ENCODE results near the gene HSDL2.
A peak's percentile ranks its signal among the peaks of the same experiment; 100 is the strongest.
"Not testable (repeated sequence)": the region's sequence is repeated elsewhere in the genome, so short reads cannot be mapped to it uniquely, and the experiment has no call there.

The HSDL2 gene

DNA sequence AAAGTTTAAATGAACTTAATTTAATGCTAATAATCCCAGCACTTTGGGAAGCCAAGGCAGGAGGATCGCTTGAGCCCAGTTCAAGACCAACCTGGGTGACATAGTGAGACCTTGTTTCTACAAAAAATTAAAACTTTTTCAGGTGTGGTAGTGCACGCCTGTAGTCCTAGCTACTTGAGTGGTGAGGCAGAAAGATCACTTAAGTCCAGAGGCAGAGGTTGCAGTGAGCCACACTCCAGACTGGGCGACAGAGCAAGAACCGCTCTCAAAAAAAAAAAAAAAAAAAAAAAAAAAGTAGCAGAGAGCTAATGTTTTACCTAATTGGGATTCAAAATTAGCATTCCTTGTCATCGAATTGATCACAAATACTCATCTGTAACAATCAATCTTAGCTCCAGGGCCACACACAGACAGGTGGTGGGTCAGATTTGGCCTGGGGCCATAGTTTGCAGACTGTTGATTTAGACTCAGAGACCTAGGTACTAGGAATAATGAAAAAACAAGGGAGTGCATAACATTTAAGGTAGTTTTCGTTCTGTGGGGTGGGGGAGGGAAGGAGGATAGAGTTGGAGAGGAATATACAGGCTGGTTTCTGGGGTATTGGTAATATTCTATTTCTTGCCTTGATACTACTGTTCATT lies 21.4 kb downstream of the HSDL2 start:
- no peak for DNase-seq

DNA sequence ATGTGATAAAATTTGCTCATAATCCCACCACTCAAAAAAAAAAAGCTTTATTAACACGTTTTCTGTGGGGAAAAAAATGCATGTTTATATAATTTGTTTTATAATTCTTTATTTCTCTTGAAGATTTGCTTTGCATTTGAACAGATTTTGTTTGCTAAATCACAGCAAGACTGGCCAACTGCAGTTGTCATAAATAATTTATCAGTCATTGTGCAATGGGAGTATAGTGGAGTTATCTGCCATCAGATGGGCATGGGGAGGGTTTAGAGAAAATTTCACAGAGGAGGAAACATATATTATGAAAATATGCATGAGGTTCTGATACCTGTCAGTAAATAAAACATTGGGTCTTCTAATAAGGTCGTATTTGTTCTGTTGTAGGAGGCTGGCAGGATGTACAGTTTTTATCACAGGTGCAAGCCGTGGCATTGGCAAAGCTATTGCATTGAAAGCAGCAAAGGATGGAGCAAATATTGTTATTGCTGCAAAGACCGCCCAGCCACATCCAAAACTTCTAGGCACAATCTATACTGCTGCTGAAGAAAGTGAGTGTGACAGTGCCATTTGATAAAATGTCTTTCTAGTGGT lies 23.8 kb downstream of the HSDL2 start:
- no peak for DNase-seq

DNA sequence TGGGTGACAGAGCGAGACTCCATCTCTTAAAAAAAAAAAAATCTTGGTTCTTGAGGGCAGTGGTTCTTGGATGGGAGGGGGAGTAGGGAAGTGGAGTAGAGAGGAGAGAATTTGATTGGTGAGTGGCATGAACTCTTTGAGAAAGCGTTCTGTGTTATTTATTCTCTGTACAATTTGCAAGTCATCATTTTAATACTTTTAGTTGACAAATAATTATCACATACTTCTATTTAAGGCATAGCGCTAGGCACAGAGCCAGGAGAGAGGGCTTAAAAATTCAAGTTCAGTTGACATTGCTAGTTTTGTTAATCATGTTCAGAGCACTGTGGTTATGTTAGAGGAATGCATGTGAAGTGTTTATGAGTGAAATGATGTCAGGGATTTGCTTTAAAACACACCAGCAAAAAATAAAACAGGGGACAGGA lies 24.6 kb downstream of the HSDL2 start:
- no peak for DNase-seq

DNA sequence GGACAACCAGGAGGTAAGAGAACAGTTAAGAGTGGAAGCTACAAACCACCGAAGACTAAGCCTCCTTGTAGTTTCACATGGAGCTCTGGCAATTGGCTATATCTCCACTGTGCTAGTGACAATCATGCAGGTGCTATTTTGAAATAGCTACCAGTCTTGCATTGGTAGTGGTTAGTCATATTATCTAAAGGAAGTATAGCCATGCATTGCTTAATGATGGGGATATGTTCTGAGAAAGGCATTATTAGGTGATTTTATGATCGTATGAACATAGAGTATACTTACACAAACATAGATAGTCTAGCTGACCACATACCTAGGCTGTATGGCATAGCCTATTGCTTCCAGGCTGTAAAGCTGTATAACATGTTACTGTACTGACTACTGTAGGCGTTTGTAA lies 28.4 kb downstream of the HSDL2 start:
- DNase-seq = no peak

DNA sequence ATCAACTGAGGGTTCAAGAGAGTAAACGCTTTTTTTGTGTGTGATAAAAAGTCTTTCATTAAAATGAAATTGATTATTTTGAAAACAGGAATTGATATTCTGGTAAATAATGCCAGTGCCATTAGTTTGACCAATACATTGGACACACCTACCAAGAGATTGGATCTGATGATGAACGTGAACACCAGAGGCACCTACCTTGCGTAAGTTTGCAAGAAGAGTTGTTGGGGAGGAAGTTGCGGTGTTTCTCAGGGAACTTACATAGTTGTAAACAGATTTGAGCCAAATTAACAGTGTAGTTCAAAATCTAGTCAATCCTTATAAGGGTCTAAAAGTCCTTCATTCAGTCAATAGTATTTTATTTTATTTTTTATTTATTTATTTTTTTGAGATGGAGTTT lies 28.9 kb downstream of the HSDL2 start:
- no peak for DNase-seq

DNA sequence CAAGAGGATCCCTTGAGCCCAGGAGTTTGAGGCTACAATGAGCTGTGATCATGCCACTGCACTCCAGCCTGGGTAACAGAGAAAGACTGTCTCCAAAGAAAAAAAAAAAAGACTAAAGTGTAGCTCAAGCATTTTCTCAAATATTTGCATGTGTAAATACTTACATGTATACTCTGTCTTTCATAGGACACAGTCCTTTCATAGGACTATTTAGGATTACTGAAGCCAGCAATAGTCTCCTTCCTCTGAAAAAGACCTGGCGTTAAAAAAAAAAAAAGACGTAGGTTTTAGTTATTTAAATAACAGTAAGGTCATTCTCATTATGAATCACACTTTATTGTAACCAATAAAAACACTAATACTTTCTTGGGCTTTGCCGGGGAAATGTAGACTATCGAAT lies 29.9 kb downstream of the HSDL2 start:
- no peak for DNase-seq

DNA sequence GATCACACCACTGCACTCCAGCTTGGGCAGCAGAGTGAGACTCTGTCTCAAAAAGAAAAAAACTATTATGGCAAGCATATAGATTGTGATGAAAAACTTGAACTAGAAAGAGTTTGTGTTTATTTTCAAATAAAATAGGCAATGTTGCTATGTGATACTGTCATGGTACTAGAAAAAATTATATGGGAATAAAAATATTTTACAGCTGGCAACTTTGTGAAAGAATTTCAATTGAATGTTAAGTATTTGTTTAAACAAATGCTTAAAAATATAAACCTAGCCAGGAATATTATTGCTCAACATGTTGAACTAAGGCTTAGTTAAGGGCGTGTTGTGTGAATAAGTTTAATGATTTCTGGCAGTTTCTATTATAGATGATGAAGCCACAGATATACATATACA lies 31.7 kb downstream of the HSDL2 start:
- no peak for DNase-seq

DNA sequence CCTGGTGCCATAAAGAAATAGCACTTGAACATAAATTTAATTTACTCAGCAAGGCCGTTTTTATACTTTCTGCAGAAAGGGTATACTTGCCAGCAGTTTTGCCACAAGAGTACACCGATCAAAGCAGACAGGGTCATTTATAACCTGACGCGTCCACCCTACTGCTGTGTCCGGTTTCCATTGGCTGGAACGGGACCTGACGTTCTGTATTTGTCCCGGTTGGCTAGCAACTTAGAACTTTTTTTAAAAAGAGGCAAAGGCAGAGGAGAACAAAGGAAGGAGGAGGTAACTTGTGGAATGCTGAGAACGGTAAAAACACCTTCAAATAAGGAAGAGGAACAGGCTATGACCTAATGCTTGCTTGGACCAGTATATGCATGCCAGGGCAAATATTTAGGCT lies 33.8 kb downstream of the HSDL2 start:
- DNase-seq = not testable (repeated sequence)

DNA sequence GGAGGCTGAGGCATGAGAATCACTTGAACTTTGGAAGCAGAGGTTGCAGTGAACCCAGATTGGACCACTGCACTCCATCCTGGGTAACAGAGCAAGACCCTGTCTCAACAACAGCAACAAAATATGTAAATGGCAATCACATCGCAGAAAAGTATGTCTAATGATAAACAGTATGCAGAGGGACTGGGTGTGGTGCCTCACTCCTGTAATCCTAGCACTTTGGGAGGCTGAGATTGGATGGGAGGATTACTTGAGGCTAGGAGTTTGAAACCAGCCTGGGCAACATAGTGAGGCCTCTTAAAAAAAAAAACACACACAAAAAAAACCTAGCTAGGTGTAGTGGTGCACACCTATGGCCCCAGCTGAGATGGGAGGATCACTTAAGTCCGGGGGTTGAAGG lies 40.3 kb downstream of the HSDL2 start:
- DNase-seq = no peak

DNA sequence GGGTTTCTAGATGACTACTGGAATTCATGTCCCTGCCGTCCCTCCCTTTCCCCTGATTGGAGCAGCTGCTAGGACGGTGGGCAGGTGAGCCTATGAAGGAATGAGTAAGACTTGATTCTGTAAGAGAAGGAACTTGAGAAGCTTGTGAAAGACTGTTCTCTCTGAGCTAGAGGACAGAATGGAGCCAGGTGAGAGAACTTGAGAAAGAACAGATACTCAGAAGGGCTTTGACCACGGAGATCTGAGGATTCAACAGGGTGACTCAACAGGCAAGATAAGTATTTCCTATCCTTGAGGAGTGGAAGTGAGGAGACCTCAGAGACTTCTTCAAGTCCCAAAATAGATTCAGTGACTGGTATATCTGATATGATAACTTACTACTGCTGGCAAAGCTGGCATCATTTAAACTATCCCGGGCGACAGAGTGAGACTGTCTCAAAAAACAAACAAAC lies 41.9 kb downstream of the HSDL2 start:
- no peak for DNase-seq

DNA sequence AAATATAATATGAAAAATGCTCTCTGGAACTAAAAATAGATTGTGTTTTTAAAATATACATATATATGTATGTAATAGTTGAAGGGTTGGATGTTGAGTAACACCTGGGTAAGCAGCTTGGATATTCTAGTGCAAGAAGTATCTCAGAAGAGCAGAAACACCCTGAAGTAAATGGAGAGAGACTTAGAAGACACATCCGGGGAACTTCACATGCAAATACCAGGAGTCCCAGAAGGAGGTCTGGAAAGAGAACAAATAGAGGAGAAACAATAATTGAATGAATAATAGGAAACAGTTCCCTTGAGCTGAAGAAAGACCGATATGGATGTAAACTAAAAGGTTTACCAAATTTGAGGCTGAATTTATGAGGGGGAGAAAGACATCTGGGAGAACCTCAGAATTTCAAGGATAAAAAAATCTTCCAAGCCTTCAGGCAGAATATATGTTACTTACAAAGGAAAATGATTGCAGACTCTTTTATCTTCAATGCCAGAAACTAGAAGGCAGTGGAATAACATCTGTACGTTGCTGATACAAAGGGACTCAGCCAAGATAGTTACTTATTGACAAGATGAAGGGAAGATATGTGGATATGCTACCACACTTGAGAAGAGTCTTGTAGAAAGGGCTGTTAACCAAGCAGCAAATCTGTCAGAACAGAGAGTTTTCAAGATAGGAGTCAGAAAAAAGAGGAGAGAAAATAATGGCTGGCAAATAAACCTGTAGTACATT lies 42.7 kb downstream of the HSDL2 start:
- DNase-seq = no peak

DNA sequence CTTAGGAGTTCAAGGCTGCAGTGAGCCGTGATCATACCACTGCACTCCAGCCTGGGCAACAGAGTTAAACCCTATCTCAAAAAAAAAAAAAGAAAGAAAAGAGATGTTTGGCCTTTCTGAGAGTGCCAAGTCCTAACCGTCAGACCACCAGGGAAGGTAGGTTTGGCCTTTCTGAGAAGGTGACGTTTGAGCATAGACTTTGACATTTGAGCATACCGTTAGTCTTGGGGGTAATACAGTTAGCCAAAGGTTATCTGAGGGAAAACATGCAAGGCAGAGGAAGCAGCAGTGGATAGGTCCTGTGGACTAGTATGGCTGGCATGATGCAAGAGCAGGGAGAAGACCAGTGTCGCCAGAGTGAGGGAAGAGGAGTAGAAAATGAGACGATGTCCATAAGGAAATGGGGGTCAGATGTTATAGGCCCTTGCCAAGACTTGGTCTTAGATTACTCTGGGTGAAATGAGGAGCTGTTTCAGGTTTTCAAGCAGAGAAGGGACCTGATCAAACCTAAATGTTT lies 50.2 kb downstream of the HSDL2 start:
- no peak for DNase-seq

DNA sequence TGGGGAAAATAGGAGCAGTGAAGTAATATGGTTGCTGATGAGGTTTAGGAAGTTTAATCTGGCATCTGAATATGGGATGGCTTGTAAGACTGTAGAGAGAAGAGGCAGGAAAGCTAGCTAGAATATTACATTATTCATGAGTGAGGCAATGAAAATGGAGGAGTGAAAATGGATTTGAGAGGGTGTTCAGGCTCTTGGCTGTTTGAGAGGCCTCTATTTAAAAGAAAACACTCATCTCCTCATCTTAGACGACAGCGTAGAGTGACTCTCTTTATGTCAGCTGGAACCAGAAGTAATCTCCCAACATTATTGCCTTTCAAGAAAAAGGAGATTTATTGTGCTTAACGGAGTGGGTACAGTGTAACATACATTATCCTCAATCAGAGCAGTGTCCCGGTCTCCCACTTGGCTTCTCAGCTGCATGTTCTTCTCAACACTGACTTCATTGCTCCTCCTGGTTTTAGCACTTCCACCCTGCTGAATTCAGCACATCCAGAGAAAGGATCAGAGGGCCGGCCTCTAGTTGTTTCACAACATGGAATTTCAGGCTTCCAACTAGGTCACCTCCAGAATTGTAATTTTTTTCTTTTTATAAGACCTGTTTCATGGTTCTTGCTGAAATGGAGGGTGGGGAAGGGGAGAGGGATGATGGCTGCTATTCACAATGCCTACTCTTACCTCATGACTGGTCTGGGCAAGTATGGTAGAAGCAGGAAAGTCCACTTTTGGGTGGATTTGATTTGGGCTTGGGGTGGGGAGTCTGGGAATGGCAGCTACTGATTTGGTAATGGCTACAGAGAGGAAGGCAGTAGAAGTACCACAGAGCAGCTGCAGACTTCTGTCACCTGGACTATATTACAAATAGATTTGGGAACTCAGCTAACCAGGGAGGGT lies 53.8 kb downstream of the HSDL2 start:
- DNase-seq = no peak

DNA sequence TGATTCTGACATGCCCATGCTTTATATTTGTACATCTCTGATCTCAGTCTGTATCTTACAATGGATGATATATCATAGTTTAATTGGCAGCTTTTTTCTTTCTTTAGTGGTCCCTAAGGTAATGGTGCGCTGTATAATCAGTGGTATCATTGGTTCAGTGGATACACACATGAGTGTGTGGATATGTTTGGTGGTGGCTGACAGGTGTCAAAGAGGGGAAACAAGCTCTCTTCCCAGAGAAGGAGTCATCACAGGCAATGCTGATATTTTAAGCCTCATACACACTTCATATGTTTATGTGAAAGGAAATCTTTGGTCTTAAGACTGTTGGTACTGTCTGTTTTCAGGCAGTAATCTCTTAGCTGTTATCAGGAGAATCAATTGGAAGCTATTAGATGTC lies 54.6 kb downstream of the HSDL2 start:
- DNase-seq = no peak

DNA sequence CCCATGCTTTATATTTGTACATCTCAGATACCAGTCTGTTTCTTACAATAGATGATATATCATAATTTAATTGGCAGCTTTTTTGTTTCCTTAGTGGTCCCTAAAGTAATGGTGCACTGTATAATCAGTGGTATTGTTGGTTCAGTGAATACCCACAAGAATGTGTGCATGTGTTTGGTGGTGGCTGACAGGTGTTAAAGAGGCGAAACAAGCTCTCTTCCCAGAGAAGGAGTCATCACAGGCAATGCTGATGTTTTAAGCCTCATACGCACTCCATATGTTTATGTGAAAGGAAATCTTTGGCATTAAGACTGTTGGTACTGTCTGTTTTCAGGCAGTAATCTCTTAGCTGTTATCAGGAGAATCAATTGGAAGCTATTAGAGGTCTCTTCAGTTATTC lies 57.5 kb downstream of the HSDL2 start:
- no peak for DNase-seq

DNA sequence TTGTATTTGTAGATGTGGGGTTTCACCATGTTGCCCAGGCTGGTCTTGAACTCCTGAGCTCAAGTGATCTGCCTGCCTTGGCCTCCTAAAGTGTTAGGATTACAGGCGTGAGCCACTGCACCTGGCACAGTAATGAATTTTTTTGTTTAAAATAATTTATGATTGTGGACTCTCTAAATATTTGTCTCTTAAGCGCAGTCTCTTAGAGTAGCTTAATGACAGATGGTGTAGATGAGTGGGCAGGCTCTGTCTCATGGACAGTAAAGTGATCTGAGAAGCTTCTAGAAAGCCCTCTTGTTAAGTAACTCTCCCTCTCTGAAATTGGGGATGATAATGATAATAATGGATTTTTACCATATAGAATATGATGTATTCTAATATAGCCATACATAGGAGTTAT lies 59.3 kb downstream of the HSDL2 start:
- no peak for DNase-seq

DNA sequence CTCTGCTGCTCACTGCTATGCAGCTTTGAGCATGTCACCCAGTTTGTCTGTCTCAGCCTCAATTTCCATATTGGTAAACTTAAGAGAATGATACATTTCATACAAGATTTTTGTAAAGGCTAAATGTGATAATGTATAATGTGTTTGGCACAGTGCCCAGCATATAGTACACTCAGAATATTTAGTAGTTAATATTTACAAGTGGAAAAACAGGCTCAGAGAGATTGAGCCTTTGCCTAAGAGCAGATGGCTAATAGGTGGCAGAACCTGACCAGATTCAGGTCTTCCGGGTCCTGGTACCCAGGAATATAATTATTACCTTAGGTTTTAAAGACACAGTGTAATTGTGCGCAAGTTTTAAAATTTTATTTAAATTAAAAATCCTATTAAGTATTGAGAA lies 59.9 kb downstream of the HSDL2 start:
- DNase-seq = no peak

DNA sequence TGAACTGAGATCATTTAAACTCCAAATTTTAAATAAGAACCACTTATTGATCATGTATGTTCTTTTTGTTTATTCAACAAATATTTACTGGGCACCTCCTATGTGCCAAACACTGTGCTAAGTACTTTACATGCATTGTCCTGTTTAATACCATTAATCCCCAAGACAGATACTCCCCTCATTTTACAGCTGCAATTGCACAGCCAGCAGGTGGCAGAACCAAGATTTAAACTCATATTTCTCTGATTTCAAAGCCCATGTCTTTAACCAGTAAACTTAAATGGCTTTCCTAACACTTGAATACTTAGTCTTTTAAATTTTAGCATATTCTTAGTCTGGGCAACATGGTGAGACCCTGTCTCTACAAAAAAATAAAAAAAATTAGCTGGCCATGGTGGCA lies 63.3 kb downstream of the HSDL2 start:
- DNase-seq = peak; percentile 41

DNA sequence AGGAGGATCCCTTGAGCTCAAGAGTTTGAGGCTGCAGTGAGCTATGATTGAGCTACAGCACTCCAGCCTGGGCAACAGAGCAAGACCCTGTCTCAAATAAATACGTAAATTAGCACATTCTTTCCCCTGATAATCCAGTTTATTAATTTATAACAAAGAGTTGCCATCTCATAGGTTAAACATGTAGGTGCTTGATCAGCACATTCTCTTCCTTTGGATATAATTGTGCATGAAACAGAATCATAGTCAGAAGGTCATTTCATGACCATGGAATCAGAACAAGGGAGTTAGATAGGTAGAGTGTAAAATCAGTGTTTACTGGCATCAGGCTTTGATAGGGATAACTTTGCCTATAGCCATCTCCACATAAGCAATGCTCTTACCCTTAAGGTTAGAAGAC lies 63.7 kb downstream of the HSDL2 start:
- DNase-seq = no peak

DNA sequence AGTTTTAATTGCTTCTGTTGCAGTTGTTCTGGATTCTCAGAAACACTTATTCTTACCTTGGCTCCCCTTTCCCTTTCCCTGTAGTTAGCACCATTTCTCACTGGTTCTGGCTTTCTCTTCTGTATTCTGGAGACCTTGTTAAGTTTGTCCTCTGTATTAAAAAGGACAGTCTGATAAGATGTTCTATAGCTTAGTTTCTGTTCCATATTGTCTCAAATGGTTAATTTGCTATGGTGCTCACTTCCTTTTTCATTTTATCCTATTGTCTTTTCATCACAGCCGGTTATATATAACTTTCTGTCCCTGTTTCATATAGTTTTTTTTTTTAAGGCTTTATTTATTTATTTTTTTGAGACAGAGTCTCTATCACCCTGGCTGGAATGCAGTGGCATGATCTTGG lies 65.3 kb downstream of the HSDL2 start:
- DNase-seq = no peak

DNA sequence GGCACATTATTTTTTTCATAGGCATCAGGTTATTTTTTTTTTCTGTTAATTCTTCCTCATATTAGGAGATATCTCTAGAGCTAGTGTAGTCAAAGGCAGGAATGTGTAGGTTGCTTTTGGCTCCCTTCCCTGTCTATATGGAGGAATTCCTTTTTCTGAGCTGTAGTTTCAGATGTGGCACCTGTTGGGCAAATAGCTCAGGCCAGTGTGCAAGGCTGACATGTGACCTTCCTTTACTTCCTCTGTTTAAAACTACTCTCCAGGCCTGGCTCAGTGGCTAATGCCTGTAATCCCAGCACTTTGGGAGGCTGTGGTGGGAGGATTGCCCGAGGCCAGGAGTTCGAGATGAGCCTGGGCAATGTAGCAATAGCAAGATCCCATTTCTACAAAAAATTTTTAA lies 66.2 kb downstream of the HSDL2 start:
- no peak for DNase-seq

DNA sequence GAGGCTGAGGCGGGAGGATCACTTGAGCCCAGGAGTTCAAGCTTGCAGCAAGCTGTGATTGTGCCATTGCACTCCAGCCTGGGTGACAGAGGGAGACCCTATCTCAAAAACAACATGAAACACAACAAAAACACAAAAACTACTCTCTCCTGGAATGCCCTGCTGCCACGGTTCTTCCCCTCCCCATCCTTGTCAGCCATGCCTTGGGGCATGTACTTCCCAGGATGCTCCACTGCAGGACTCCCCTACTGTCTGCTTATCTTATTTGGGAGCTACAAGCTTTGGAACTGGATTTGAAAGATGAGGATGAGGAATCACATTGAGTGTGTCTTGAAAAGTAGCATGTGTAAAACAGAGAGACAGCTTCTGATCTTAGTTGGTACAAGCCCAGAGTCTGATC lies 66.6 kb downstream of the HSDL2 start:
- DNase-seq = no peak

DNA sequence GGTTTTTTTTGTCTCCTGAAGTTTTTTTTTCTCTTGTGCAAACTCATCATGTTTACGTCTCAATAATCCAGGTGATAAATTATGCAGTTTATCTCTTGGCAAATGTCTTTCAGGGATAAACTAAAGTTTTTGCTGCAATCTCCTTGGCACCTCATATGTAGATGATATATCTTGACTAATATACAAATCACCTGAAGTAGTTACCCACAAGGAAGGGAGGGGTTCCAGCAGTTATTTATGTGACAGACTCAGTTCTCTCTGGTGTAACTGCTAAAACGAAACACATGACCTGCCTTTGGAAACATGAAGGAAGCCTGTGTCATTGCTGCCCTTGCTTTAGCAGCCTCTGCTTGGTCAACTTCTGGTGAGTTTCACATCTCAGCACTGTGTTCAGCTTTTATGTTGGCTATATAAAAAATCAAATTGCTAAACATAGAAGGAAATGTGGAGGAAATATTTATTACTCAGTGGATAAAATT lies 67.4 kb downstream of the HSDL2 start:
- DNase-seq = no peak

Measured in CD4-positive, alpha-beta T cell treated with Interleukin-4 for 4 hours (primary cell).